ENCODE data around the gene TBL1XR1. TPM values are rescaled to one million over a fixed set of nuclear protein-coding genes. Genes with fewer than 3 reads are reported as not detected.
A peak's percentile ranks its signal among the peaks of the same experiment; 100 is the strongest.

TBL1XR1 gene
- total and polyA plus RNA-seq, 8 donors = 14.1 to 93.0 (median 47.2) TPM

DNA sequence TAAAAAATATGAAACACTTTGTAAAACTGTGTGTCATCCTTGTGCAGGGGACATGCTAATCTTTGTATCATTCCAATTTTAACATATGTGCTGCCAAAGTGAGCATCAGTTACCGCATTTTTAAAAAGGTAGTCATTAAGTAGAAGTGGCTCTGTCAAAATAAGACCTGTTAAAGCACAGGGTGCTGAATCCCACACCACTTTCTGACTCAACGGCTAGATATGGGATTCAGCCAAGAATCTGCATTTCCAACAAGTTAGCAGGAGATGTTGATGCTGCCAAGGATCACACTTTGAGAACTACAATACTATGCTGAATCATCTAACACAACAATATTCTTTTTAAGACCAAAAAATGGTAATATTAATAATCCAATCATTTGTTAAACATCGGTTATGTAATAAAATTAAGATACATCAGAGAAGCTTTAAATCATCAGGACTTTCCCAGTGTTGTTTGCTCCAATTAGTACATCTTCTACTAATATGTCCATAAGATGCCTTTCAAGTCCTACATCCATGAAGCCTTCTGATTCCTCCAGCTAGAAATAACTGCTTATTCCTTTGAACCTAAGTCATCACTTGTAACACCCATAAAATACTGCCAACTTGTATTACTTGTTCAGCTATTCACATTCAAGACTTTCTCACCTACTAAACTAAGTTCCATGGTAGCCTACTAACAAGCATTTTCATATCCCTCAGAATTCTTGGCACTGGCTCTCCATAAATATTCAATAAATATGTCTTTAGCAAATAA is 71.1 kb downstream of the TBL1XR1 start:
- TF ChIP-seq, protein P1, sequence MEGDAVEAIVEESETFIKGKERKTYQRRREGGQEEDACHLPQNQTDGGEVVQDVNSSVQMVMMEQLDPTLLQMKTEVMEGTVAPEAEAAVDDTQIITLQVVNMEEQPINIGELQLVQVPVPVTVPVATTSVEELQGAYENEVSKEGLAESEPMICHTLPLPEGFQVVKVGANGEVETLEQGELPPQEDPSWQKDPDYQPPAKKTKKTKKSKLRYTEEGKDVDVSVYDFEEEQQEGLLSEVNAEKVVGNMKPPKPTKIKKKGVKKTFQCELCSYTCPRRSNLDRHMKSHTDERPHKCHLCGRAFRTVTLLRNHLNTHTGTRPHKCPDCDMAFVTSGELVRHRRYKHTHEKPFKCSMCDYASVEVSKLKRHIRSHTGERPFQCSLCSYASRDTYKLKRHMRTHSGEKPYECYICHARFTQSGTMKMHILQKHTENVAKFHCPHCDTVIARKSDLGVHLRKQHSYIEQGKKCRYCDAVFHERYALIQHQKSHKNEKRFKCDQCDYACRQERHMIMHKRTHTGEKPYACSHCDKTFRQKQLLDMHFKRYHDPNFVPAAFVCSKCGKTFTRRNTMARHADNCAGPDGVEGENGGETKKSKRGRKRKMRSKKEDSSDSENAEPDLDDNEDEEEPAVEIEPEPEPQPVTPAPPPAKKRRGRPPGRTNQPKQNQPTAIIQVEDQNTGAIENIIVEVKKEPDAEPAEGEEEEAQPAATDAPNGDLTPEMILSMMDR (IDR thresholded peaks at IDR 0.05) = no peak
- H3K4me3 ChIP-seq = no peak overlapping the region
- WGBS, 2 donors = 66 to 69% methylated on average over 3 of the region's 3 CpGs
- H3K36me3 ChIP-seq = no peaks in the 10 kb centered on the region
- peaks cover 3 to 31% (median 25%) of the 10 kb centered on the region in 3 donors for H3K4me1 ChIP-seq
- no peak for DNase-seq
- H3K27ac ChIP-seq = no peak overlapping the region
- intact Hi-C loops (cut with DNase I) = no loop called here
- no peaks in the 10 kb centered on the region for H3K27me3 ChIP-seq
- no peak for FAIRE-seq
- H3K9me3 ChIP-seq = no peaks in the 10 kb centered on the region
- ATAC-seq = peak in 1 of 4 donors; percentile 35

DNA sequence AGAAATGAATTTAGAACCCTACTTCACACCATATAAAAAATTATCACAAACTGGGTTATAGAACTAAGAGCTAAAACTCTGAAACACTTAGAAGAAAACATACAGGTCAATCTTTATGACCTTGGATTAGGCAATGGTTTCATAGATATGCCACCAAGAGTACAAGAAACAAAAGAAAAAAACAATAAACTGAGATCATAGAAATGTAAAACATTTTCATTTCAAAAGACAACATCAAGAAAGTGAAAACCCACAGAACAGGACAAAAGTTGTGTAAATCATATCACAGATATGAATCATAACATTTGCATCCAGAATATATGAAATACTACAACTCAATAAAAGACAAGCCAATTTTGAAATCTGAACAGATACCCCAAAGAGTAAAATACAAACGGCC is 72.4 kb downstream of the TBL1XR1 start:
- ATAC-seq = no peak
- intact Hi-C loops (cut with DNase I) = no loop called here
- Histone ChIP-seq H3K4me3 (no peak overlapping the region), H3K27ac (no peak overlapping the region), H3K4me1 (peaks cover 3 to 31% (median 25%) of the 10 kb centered on the region in 3 donors), H3K36me3 (no peaks in the 10 kb centered on the region), H3K9me3 (no peaks in the 10 kb centered on the region), H3K27me3 (no peaks in the 10 kb centered on the region)
- no peak for FAIRE-seq
- WGBS, 2 donors = 79 to 82% methylated on average over 1 of the region's 1 CpG
- TF ChIP-seq, protein P1 (IDR thresholded peaks at IDR 0.05) = no peak
- DNase-seq = no peak

DNA sequence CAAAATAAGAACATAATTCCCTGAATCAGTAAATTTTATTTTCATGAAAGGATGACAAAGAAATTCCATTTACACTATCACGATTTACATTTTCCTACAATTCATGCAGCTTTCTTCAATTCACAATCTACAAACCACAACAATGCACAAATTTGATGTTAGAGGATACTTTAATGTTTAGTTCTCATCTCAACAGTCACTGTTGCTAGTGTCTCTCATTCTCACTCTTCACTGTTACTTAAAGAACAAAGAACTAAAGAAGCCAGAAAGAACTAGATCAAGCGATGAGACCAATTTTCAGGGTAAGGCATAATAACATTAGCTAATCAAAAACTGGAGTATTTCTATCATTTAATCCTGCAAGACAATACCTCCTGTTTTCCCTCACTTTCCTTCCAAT is 73.5 kb downstream of the TBL1XR1 start:
- 90 to 93% methylated on average over 2 of the region's 2 CpGs for WGBS, 2 donors
- ATAC-seq (no peak), FAIRE-seq (no peak), DNase-seq (no peak)
- TF ChIP-seq, protein P1 (IDR thresholded peaks at IDR 0.05) = no peak
- no peaks in the 10 kb centered on the region for H3K27me3 ChIP-seq
- peaks cover 3 to 31% (median 25%) of the 10 kb centered on the region in 3 donors for H3K4me1 ChIP-seq
- no peak overlapping the region for H3K4me3 ChIP-seq
- H3K27ac ChIP-seq = no peak overlapping the region
- H3K9me3 ChIP-seq = no peaks in the 10 kb centered on the region
- intact Hi-C loops (cut with DNase I) = no loop called here
- H3K36me3 ChIP-seq = no peaks in the 10 kb centered on the region

DNA sequence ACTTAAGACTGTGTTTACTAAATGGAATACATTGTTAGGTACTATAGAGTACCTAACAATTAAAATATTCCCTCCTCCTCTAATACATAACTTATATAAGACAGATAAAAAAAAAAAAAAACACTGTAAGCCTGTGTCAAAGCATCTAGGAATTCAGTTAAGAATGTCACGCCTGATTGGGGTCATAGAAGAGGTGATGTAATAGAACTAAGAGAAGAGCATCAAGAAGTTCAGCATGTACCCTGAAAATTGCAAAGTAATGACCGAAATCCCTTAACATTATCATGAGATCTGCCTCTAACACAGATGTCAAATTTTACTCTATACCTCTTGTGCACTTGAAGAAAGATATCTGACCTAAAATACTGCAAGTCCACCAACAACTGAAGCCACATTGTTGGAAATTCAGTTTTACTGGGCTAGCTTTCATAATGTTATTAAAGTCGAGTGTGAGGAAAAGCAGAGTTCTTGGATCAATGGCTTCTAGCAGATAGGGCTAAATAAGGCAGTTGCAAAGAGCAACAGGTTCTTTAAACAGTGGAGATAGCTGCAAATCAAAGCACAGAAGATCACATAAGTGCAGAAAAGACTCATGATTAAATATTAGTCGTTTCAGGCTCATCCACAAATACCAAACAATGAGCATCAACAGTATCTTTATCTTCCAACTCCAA is 75.0 kb downstream of the TBL1XR1 start:
- 55 to 59% methylated on average over 4 of the region's 4 CpGs for WGBS, 2 donors
- Histone ChIP-seq H3K9me3 (no peaks in the 10 kb centered on the region), H3K27ac (no peak overlapping the region), H3K36me3 (no peaks in the 10 kb centered on the region), H3K27me3 (no peaks in the 10 kb centered on the region), H3K4me3 (no peak overlapping the region), H3K4me1 (peaks cover 3 to 31% (median 28%) of the 10 kb centered on the region in 3 donors)
- intact Hi-C loops (cut with DNase I) = no loop called here
- no peak for ATAC-seq
- TF ChIP-seq, protein P1 (IDR thresholded peaks at IDR 0.05) = no peak
- no peak for FAIRE-seq
- DNase-seq = no peak

DNA sequence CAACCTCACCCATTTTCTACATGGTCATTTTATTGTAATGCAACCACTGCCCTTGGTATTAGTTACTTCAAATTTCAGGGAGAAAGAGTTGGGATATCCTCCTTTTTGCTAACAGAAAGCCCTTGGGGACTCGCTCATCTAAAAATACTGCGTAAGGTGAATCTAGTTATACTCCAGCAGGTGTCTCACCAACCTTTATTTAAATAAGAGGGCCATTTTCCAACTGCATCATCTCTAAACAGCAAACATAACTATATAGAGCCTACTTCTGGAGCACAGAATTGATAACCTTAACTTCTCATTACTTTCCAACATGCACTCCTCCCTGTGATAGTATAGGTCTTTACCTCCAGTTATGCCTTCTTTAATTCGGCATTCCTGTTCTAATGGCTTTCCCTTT is 77.5 kb downstream of the TBL1XR1 start:
- DNase-seq (no peak), ATAC-seq (no peak), FAIRE-seq (no peak)
- no peaks in the 10 kb centered on the region for H3K9me3 ChIP-seq
- intact Hi-C loops (cut with DNase I) = no loop called here
- no peak overlapping the region for H3K27ac ChIP-seq
- peaks cover 3 to 25% (median 15%) of the 10 kb centered on the region in 3 donors for H3K4me1 ChIP-seq
- TF ChIP-seq, protein P1 (IDR thresholded peaks at IDR 0.05) = no peak
- WGBS, 2 donors = 75 to 96% methylated on average over 3 of the region's 3 CpGs
- no peaks in the 10 kb centered on the region for H3K27me3 ChIP-seq
- H3K4me3 ChIP-seq = no peak overlapping the region
- no peaks in the 10 kb centered on the region for H3K36me3 ChIP-seq

All from pancreas (tissue), 10 donors.